GM18519 (cell line): ENCODE measurements around the gene CBARP.

Experiments used
- ATAC-seq: cut with Tn5 transposase; IDR thresholded peaks from one replicate; pipeline ENCODE4 v1.9.1; 2021; ENCODE audit warnings: mild to moderate bottlenecking, moderate library complexity; ENCODE audit not compliant: unreplicated experiment, low FRiP score

CBARP gene

GRCh38 chr19:1243768-1244692 is 6.2 kb upstream of the CBARP start:
- ATAC-seq: no peak

- no peak for ATAC-seq
Observed at GRCh38 chr19:1241417-1242095, 3.8 kb upstream of the CBARP start, which contains the start of gene ATP5F1D. TSS of gene ATP5F1D (plus strand) at chr19:1241751. CDS start at chr19:1241851, 100 bp downstream.

- ATAC-seq: no peak
Observed at GRCh38 chr19:1240925-1241324, 3.1 kb upstream of the CBARP start.

GRCh38 chr19:1239796-1240737 is 2.3 kb upstream of the CBARP start:
- no peak for ATAC-seq

GRCh38 chr19:1239420-1239795 is 1.6 kb upstream of the CBARP start:
- ATAC-seq: no peak

- ATAC-seq: no peak
Observed at GRCh38 chr19:1238369-1239303, 831 bp upstream of the CBARP start.

GRCh38 chr19:1237027-1237659 is 662 bp downstream of the CBARP start:
- no peak for ATAC-seq

GRCh38 chr19:1236576-1236975 is 1.2 kb downstream of the CBARP start:
- no peak for ATAC-seq

- ATAC-seq: no peak
Observed at GRCh38 chr19:1235625-1236538, 1.9 kb downstream of the CBARP start.

GRCh38 chr19:1234955-1235380 is 2.8 kb downstream of the CBARP start:
- ATAC-seq: no peak

- no peak for ATAC-seq
Observed at GRCh38 chr19:1234051-1234954, 3.5 kb downstream of the CBARP start.

GRCh38 chr19:1233115-1233667 is 4.6 kb downstream of the CBARP start:
- ATAC-seq: no peak

GRCh38 chr19:1232652-1233072 is 5.1 kb downstream of the CBARP start:
- no peak for ATAC-seq

- ATAC-seq: no peak
Observed at GRCh38 chr19:1231729-1232637, 5.8 kb downstream of the CBARP start.

GRCh38 chr19:1230783-1231489 is 6.9 kb downstream of the CBARP start:
- ATAC-seq: no peak
